ENCODE results near the gene CST7.

Gene CST7

DNA sequence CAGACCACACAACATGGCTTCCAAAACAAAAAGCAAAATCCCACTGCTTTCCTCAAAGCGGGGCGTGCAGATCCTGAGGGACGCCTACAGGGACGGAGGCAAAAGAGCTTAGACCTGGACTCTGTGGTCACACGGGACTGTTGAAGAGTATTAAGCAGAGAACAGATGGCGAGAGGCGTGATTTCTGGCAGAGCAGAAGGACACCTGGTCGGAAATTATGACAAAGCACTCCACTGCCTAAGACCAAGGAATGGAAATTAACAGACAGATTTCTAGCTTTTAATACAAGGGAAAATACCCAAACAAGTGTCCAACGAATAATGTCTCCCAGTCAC, 15.4 kb downstream of the CST7 start:
- DNase-seq (ENCODE audit: low read depth in 3 of 3): no peak

DNA sequence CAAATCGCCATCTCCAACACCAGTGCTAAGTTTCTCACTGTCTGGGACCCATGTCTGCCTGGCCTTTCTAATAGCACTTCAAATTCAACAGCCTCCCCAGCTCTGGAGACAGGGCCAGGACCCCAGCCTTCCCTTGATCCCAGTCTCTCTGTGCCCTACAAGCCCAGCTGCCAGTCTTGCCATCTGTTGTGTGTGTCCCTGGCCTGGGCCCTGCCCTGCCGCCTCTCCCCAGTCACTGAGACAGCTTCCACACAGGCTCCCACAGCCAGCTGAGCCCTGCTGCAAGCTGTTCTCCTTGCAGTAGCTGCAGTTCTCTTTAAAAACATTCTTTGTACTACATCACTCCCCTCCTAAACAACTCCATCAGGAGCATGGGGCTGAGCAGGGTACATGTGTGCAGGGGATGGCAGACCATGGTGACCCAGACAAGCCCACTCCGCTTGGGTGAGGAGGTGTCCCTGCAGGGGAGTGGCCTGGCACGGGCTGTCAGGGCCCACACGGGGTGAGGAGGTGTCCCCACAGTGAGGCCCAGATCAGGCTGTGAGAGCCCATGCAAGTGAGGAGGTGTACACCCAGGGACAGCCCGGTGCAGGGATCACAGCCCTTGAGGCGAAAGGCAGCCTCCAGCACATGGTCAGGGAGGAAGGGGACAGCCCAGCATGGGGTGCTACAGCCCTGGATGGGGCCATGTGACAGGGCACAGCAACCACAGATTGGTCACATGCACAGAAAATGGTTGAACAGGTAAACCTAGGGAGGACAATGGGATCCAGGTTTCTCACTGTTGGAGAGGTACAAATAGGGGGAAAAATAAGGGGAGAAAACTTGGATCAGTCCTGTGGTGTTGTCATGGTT, 16.2 kb downstream of the CST7 start:
- no peak for DNase-seq (ENCODE audit: low read depth in 3 of 3)

- DNase-seq (ENCODE audit: low read depth in 3 of 3): no peak
These were observed 17.4 kb downstream of the CST7 start for GRCh38 chr20:24966317-24967012.

GRCh38 chr20:24968278-24968800, 19.3 kb downstream of the CST7 start:
- no peak for DNase-seq (ENCODE audit: low read depth in 3 of 3)

DNA sequence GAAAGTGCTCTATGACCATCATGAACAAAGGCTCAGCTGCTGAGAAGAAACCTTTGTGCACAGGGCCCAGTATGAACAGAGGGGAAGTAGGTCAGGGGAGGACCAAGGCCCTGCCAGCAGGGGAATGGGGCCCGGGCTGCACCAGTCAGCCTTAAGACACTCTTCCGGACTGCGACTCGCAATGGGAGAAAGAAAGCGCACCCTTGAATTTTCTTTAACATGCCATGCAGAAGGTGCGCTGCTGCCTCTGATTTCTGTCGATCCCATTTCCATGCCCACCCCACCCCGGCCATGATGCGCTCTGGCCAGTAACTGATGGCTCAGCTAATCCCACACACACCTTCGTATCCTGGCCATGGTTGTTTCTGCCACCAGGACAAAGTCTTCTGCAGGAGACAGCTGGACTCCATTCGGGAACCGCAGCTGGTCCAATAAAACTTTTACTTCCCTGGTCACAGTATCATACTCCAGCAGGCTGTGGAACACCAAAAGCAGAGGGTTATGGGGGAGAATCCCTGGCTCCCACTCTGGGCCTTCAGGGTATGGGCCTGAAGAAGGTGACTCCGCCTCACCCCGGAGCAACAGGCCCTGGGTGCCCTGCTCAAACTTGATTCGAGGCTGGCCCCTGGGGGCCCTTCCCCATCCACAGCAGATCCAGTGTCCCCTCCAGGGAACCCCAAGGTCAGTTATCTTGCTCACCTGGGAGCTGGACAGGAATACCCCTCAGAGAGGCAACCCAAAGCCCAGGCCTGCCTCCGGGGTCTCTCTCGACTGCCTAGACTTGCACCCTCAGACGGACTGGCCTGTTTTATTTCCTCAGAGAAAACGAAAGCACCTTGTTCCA, 20.3 kb downstream of the CST7 start:
- DNase-seq (ENCODE audit: low read depth in 3 of 3): no peak

DNA sequence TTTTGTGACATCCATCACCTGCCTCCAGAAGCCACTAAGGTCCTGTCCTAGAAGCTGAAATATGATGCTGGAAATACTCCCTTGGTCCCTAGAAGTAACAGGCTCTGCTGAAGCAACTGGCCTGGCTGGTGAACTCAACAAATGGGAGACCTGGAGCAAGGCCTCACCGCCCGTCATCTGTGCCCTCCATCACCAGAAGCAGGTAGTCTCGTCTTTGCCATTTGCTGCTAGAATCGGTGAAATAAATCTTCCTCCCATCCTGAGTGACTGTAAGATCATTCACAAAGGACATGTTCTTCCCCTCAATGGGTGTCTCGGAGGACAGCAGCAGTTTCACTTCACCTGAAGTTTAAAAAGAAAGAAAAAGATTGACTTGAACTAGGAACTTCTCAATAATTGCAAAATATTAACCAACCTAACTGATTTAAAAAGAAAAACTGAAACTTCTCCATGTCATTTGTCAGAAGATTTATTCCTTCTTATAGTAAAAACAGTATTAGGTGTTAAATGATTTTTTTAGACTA, 21.0 kb downstream of the CST7 start:
- no peak for DNase-seq (ENCODE audit: low read depth in 3 of 3)

DNA sequence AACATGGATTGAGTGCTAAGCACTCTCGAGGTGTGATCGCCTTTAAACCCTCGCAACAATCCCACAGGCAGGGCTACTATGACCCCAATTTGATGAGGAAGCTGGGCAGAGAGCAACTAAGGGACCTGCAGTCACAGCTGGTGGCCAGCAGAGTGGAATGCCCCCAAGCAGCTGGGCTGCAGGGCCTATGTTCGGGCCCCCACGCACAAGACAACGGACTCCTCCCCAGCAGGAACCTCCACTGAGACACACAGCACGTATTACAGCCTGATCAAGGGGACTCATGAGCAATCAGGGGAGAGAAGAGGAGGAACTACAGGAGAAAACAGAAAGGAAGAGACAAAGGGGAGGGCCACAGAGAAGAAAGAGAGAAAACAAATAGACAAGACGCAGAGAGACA, 21.7 kb downstream of the CST7 start:
- DNase-seq (ENCODE audit: low read depth in 3 of 3): no peak

- no peak for DNase-seq (ENCODE audit: low read depth in 3 of 3)
These were observed 22.5 kb downstream of the CST7 start for GRCh38 chr20:24971376-24972101.

- no peak for DNase-seq (ENCODE audit: low read depth in 3 of 3)
These were observed 23.3 kb downstream of the CST7 start for GRCh38 chr20:24972341-24972740.

DNA sequence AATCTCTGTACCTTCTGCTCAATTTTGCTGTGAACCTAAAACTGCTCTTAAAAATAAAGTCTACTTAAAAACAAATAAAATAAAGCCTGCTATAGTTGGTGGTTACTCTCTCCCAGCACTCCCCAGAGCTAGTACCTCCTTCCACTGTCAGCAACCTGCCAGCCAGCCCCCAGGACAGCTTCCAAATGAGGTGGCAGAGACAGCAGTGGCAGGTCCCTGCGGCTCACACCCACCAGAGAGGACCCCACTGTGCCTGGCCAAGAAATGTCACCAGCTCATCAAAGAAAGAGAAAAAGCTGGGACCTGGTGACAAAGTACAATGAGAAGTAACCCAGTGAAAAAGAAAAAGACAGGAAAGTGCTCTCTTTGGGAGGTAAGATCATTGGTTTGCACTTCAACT, 28.3 kb downstream of the CST7 start:
- no peak for DNase-seq (ENCODE audit: low read depth in 3 of 3)

DNA sequence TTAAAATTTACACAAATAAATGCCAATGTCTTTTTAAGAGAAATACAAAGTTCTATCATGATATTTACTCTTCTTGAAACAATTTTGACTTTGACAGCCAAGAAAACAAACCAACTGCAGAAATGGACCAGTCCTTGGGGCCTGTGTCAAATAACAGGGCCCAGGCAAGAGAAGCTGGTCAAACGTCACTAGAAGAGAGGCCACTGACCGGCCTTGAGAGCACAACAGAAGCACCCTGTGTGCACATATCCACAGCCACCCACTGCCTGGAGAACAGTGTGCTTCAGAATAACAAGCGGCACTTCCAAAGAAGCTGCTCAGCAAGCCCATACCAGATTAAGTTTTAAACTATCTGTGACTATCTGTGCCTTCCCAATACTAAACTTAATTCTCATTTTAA, 28.7 kb downstream of the CST7 start:
- DNase-seq (ENCODE audit: low read depth in 3 of 3): no peak

GRCh38 chr20:24978513-24978912, 29.4 kb downstream of the CST7 start:
- no peak for DNase-seq (ENCODE audit: low read depth in 3 of 3)

DNA sequence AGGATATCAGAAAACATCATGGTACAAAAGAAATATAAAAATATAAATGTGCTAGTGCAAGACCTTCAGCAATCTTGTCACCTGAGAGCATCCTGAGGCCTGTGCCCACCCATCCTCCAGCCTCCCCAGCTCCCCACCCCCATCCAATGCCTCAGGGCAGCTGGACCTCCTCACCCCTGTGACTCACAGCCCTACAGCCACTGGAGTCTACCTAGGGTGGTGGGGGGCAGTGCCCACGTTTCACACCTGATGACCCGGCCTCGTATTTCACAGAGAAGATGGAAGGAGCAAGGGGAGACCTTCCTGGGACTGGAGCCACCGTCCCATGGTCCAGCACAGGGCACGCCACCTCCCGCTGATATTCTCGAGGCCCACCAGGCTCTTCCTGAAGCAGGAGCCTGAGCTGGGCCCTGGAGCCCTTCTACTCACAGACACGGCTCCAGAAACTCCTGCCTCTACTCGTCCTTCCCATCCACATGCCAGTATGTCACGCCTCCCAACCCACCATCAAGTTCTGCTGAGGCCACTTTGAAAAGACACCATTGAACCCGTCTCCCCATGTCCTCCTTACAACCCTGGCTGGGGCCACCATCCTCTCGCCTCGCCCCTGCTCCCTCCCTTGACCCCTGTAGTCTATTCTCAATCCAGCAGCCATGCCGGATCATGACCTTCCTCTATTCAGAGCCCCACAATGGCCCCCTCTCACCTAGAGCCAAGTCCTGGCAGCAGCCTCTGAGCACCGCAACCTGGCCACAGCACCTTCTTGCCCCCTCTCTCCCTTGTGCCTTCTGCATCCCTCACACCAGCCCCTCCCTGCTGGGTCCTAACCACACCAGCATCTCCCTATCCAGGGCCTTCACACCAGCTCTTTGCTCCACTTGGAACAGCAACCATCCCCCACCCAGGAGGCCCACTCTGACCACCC, 30.2 kb downstream of the CST7 start:
- no peak for DNase-seq (ENCODE audit: low read depth in 3 of 3)

DNA sequence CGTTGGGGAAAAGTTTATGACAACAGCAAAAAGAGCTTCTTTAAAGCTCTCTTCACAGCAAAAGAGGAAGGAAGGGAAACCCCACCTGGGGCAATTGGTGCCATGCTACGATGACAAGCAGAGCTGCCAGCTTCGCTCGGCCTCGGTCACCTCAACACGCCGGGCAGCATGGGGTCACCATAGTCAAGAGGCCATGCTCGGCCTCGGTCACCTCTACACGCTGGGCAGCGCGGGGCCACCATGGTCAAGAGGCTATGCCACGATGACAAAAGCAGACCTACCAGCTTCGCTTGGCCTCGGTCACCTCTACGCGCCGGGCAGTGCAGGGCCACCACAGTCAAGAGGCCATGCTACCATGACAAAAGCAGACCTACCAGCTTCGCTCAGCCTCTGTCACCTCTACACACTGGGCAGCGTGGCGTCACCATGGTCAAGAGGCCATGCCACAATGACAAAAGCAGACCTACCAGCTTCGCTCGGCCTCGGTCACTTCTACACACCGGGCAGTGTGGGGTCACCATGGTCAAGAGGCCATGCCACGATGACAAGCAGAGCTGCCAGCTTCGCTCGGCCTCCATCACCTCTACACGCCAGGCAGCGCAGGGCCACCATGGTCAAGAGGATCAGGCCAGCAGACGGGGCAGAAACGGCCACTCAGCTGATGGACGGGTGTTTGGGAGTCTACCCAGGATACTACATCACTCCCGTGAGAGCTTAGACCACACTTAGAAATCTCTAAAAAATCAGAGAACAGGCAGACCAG, 31.4 kb downstream of the CST7 start:
- no peak for DNase-seq (ENCODE audit: low read depth in 3 of 3)

- DNase-seq (ENCODE audit: low read depth in 3 of 3): no peak
These were observed 32.2 kb downstream of the CST7 start for GRCh38 chr20:24981282-24981681.

DNA sequence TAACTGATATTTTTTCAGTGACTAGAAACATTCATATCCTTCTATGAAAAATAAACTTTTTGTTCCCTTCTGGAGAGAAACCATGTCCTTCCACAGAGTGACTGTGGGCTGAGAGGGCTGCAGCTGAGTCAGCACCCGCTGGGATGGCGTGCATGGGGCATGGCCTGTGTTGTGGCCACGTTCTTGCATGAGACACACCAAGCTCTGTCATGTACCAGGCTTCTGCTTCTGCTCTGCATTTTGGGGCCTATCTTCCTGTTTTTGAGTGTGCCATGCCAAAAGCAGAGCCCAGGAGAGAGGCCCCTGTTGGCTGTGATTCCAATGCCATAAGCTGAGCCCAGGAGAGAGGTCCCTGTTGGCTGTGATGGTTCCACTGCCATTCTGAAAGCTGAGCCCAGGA, 32.7 kb downstream of the CST7 start:
- DNase-seq (ENCODE audit: low read depth in 3 of 3): no peak

DNA sequence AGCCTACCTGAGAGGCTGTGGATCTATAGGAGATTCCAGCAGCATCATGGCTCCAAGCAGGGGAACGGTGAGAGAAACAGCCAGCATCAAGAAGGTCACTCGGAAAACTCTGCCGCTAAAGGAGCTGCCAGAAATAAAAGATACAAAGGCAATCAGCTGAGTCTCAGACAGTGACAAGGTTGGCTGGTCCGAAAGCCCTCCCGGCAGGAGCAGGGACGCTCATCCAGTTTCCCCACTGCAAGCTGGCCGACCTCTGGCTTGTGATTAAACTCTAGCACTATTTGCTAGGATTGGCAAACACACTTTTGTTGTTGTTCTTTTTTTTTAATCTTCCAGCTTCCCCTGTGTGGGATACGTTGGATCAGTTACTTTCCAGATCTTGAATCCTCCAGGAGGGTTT, 34.8 kb downstream of the CST7 start:
- DNase-seq (ENCODE audit: low read depth in 3 of 3): no peak

DNA sequence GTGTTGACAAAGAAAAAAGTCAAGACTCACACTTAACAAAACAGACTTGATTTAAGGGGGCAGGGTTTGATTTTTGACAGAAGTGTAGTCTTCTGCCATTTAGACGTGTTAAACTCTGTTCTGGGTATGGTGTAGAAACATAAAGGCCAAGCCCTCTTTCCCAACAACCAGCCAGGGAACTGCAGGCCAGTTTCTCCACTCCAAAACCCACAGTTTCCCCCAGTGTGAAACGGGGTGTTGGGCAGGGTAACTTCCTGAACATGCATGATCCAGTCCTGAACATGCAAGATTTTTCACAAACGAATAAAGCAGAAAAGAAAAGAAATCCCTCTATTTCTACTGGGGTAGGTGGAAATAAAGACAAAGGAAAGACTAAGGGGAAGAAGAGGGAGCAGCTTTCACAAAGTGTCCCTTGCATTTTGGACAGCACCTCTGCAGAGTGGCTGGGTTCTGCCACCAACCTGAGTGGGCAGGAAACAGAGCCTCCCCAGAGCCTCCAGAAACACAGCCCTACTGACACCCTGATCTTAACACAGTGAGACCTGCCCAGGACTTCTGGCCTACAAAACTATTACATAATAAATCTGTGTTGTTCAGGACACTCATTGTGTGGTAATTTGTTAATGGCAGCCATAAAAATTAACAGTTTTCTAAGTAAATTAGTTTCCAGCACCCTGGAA, 36.0 kb downstream of the CST7 start:
- DNase-seq (ENCODE audit: low read depth in 3 of 3): no peak

- DNase-seq (ENCODE audit: low read depth in 3 of 3): no peak
These were observed 36.7 kb downstream of the CST7 start for GRCh38 chr20:24985802-24986201.

Measured in stimulated activated CD4-positive, alpha-beta T cell treated with anti-CD3 and anti-CD28 coated beads, TNF-alpha, amount 100 ng/mL, for 48 hours (primary cell).